Type B pancreatic cell (in vitro differentiated cells): Measurements from ENCODE around the gene KCNQ5. TPM values are rescaled to one million over a fixed set of nuclear protein-coding genes. Genes with fewer than 3 reads are reported as not detected.

Experiments used
- DNase-seq: peaks from one replicate; pipeline ENCODE4 v3.0.0; 2021; ENCODE audit warnings: mixed read lengths; ENCODE audit not compliant: unreplicated experiment; ENCODE audit errors: extremely low spot score
- H3K27ac Mint-ChIP-seq: 2 replicates; pipeline ENCODE4 v1.8.0; 2021; ENCODE audit warnings: mild to moderate bottlenecking, mixed read lengths
- H3K27me3 Mint-ChIP-seq: 2 replicates; pipeline ENCODE4 v1.8.0; 2021; ENCODE audit warnings: mixed read lengths
- H3K36me3 Mint-ChIP-seq: 2 replicates; pipeline ENCODE4 v1.8.0; 2021; ENCODE audit warnings: mixed read lengths
- H3K4me1 Mint-ChIP-seq: one replicate; pipeline ENCODE4 v1.8.0; 2021; ENCODE audit warnings: mixed read lengths; ENCODE audit not compliant: unreplicated experiment
- H3K4me3 Mint-ChIP-seq: 2 replicates; pipeline ENCODE4 v1.8.0; 2021; ENCODE audit warnings: mild to moderate bottlenecking, mixed read lengths
- H3K9me3 Mint-ChIP-seq: 2 replicates; pipeline ENCODE4 v1.8.0; 2021; ENCODE audit warnings: mixed read lengths
- total RNA-seq: library from RNA; stranded (reverse); gene quantifications from 2 replicates; pipeline ENCODE4 v1.2.1, GENCODE V29; 2021; ENCODE audit warnings: low replicate concordance
- TF ChIP-seq, protein P1 (sequence below): fragments of 200-600 bp; sonication (generic); conservative IDR thresholded peaks from 2 replicates; pipeline ENCODE4 v1.5.0; 2021; ENCODE audit warnings: antibody characterized with exemption, mild to moderate bottlenecking

KCNQ5 gene
- total RNA-seq, 1 donor from 2014 or later, result 1.7 TPM

GRCh38 chr6:73152556-73152955 is 530.7 kb downstream of the KCNQ5 start:
- Mint-ChIP-seq H3K27me3 (peaks cover 3% of the 10 kb centered on the region), H3K36me3 (no peaks in the 10 kb centered on the region), H3K9me3 (no peaks in the 10 kb centered on the region), H3K4me3 (no peak overlapping the region), H3K4me1 (no peaks in the 10 kb centered on the region), H3K27ac (no peak overlapping the region)
- TF ChIP-seq, protein P1, sequence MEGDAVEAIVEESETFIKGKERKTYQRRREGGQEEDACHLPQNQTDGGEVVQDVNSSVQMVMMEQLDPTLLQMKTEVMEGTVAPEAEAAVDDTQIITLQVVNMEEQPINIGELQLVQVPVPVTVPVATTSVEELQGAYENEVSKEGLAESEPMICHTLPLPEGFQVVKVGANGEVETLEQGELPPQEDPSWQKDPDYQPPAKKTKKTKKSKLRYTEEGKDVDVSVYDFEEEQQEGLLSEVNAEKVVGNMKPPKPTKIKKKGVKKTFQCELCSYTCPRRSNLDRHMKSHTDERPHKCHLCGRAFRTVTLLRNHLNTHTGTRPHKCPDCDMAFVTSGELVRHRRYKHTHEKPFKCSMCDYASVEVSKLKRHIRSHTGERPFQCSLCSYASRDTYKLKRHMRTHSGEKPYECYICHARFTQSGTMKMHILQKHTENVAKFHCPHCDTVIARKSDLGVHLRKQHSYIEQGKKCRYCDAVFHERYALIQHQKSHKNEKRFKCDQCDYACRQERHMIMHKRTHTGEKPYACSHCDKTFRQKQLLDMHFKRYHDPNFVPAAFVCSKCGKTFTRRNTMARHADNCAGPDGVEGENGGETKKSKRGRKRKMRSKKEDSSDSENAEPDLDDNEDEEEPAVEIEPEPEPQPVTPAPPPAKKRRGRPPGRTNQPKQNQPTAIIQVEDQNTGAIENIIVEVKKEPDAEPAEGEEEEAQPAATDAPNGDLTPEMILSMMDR, result no peak
- no peak for DNase-seq

- TF ChIP-seq, protein P1, result no peak
- no peak overlapping the region for H3K4me3 Mint-ChIP-seq
- H3K27me3 Mint-ChIP-seq, result peaks cover 3% of the 10 kb centered on the region
- H3K36me3 Mint-ChIP-seq, result no peaks in the 10 kb centered on the region
- H3K9me3 Mint-ChIP-seq, result no peaks in the 10 kb centered on the region
- H3K27ac Mint-ChIP-seq, result no peak overlapping the region
- no peak for DNase-seq
- H3K4me1 Mint-ChIP-seq, result no peaks in the 10 kb centered on the region
These were observed 531.3 kb downstream of the KCNQ5 start for GRCh38 chr6:73152966-73153757.

- TF ChIP-seq, protein P1, result no peak
- H3K27me3 Mint-ChIP-seq, result no peaks in the 10 kb centered on the region
These were observed 535.2 kb downstream of the KCNQ5 start for GRCh38 chr6:73156793-73157767.

DNA sequence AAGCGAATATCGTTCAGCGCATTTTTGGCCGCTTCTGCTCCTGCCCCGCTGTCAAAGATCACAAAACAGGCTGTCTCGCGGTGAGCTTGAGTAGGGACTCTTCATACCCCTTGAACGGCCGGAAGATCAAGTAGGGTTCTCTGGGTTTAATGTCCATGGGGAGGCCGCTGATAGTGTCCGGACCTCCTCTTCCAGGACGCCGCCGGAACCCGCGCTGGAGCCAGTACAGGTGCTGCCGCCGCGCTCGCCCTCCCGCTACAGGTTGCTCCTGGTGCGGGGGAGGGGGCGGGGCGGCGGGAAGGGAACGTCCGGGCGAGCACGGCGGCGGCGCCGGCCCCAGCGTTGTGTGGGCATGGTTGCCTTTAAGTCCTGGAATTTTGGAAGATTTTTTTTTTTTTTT is 536.0 kb downstream of the KCNQ5 start:
- no peaks in the 10 kb centered on the region for H3K27me3 Mint-ChIP-seq
- H3K4me3 Mint-ChIP-seq, result no peak overlapping the region
- no peaks in the 10 kb centered on the region for H3K4me1 Mint-ChIP-seq
- no peak for DNase-seq
- H3K36me3 Mint-ChIP-seq, result no peaks in the 10 kb centered on the region
- H3K9me3 Mint-ChIP-seq, result no peaks in the 10 kb centered on the region
- TF ChIP-seq, protein P1, result no peak
- no peak overlapping the region for H3K27ac Mint-ChIP-seq

More at GRCh38 chr6:73156793-73157767, 535.2 kb downstream of the KCNQ5 start:
- no peaks in the 10 kb centered on the region for H3K36me3 Mint-ChIP-seq
- no peaks in the 10 kb centered on the region for H3K9me3 Mint-ChIP-seq
- H3K4me3 Mint-ChIP-seq, result no peak overlapping the region
- no peak for DNase-seq
- no peak overlapping the region for H3K27ac Mint-ChIP-seq
- no peaks in the 10 kb centered on the region for H3K4me1 Mint-ChIP-seq

GRCh38 chr6:73169111-73169510 is 547.2 kb downstream of the KCNQ5 start:
- Mint-ChIP-seq H3K27ac (no peak overlapping the region), H3K9me3 (no peaks in the 10 kb centered on the region), H3K4me3 (no peak overlapping the region), H3K36me3 (no peaks in the 10 kb centered on the region), H3K4me1 (no peaks in the 10 kb centered on the region), H3K27me3 (no peaks in the 10 kb centered on the region)
- no peak for DNase-seq
- TF ChIP-seq, protein P1, result no peak
